Stimulated activated CD4-positive, alpha-beta T cell treated with anti-CD3 and anti-CD28 coated beads, Interleukin-2, amount 100 ng/mL, for 24 hours (primary cell): ENCODE measurements around the gene PCDHA8.
"Not testable (repeated sequence)": the region's sequence is repeated elsewhere in the genome, so short reads cannot be mapped to it uniquely, and the experiment has no call there.

Experiments used
- DNase-seq, 2 donors: peaks; one replicate each; pipeline ENCODE4 v3.0.0-alpha.2; 2020

The PCDHA8 gene

GRCh38 chr5:140829511-140830501 is 11.2 kb upstream of the PCDHA8 start:
- DNase-seq, result not testable (repeated sequence)

- no peak for DNase-seq
Measured at GRCh38 chr5:140833993-140834392, 7.0 kb upstream of the PCDHA8 start, which contains the start of gene PCDHA7. TSS of gene PCDHA7 (plus strand) at chr5:140834269. CDS start at chr5:140834384, 115 bp downstream.

DNA sequence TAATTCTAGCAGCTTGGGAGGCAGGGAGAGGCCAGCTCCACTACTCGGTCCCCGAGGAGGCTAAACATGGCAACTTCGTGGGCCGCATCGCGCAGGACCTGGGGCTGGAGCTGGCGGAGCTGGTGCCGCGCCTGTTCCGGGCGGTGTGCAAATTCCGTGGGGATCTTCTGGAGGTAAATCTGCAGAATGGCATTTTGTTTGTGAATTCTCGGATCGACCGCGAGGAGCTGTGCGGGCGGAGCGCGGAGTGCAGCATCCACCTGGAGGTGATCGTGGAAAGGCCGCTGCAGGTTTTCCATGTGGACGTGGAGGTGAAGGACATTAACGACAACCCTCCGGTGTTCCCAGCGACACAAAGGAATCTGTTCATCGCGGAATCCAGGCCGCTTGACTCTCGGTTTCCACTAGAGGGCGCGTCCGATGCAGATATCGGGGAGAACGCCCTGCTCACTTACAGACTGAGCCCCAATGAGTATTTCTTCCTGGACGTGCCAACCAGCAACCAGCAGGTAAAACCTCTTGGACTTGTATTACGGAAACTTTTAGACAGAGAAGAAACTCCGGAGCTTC is 6.5 kb upstream of the PCDHA8 start:
- not testable (repeated sequence) for DNase-seq

DNA sequence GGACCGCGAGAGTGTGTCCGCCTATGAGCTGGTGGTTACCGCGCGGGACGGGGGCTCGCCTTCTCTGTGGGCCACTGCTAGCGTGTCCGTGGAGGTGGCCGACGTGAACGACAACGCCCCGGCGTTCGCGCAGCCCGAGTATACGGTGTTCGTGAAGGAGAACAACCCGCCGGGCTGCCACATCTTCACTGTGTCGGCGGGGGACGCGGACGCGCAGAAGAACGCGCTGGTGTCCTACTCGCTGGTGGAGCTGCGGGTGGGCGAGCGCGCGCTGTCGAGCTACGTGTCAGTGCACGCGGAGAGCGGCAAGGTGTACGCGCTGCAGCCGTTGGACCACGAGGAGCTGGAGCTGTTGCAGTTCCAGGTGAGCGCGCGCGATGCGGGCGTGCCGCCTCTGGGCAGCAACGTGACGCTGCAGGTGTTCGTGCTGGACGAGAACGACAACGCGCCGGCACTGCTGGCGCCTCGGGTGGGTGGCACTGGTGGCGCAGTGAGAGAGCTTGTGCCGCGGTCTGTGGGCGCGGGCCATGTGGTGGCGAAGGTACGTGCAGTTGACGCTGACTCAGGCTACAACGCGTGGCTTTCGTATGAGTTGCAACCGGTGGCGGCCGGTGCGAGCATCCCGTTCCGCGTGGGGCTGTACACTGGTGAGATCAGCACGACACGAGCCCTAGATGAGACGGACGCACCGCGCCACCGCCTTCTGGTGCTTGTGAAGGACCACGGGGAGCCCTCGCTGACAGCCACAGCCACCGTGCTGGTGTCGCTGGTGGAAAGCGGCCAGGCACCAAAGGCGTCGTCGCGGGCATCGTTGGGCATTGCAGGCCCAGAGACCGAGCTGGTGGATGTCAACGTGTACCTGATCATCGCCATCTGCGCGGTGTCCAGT is 5.1 kb upstream of the PCDHA8 start:
- no peak for DNase-seq

- DNase-seq, result no peak
Measured at GRCh38 chr5:140842798-140843733, 2.1 kb downstream of the PCDHA8 start.

DNA sequence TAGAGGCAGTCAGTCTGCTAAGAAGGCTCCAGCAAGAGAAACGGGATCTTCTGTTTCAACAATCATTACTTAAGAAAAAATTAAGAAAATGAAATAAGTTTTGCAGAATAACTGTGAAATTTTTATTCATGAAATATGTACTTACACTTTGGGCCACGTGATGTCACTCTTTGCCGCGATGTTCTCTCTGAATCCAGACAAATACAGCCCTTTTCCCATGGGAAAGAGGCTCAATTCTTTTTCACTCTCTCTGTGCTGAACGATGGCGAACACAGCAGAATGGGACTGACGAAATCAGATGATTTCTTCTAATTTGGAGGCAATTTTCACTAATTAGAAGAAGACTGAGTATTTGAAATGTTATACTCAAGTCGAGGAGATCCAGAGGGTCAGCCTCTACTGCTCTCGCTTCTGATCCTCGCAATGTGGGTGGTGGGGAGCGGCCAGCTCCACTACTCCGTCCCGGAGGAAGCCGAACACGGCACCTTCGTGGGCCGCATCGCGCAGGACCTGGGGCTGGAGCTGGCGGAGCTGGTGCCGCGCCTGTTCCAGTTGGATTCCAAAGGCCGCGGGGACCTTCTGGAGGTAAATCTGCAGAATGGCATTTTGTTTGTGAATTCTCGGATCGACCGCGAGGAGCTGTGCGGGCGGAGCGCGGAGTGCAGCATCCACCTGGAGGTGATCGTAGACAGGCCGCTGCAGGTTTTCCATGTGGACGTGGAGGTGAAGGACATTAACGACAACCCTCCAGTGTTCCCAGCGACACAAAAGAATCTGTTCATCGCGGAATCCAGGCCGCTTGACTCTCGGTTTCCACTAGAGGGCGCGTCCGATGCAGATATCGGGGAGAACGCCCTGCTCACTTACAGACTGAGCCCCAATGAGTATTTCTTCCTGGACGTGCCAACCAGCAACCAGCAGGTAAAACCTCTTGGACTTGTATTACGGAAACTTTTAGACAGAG is 7.4 kb downstream of the PCDHA8 start, which contains the start of gene PCDHA9:
Gene PCDHA9 (plus strand): TSS at position 244 of the 964 bp plus-strand sequence. CDS start 114 bp downstream, at position 358.
- DNase-seq, result not testable (repeated sequence)

DNA sequence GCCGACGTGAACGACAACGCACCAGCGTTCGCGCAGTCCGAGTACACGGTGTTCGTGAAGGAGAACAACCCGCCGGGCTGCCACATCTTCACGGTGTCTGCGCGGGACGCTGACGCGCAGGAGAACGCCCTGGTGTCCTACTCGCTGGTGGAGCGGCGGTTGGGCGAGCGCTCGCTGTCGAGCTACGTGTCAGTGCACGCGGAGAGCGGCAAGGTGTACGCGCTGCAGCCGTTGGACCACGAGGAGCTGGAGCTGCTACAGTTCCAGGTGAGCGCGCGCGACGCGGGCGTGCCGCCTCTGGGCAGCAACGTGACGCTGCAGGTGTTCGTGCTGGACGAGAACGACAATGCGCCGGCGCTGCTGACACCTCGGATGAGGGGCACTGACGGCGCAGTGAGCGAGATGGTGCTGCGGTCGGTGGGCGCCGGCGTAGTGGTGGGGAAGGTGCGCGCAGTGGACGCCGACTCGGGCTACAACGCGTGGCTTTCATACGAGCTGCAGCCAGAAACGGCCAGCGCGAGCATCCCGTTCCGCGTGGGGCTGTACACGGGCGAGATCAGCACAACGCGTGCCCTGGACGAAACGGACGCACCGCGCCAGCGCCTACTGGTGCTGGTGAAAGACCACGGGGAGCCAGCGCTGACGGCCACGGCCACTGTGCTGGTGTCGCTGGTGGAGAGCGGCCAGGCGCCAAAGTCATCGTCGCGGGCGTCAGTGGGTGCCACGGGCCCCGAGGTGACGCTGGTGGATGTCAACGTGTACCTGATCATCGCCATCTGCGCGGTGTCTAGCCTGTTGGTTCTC is 9.0 kb downstream of the PCDHA8 start:
- DNase-seq, result not testable (repeated sequence)

GRCh38 chr5:140855772-140856674 is 15.0 kb downstream of the PCDHA8 start, which contains the start of gene PCDHA10:
TSS of gene PCDHA10 (plus strand) at chr5:140855897. CDS start at chr5:140856049, 152 bp downstream.
- no peak for DNase-seq

- DNase-seq, result no peak
Measured at GRCh38 chr5:140857177-140857986, 16.4 kb downstream of the PCDHA8 start.

GRCh38 chr5:140857987-140858240 is 16.9 kb downstream of the PCDHA8 start:
- no peak for DNase-seq

- DNase-seq, result no peak
Measured at GRCh38 chr5:140862441-140863295, 21.7 kb downstream of the PCDHA8 start.

DNA sequence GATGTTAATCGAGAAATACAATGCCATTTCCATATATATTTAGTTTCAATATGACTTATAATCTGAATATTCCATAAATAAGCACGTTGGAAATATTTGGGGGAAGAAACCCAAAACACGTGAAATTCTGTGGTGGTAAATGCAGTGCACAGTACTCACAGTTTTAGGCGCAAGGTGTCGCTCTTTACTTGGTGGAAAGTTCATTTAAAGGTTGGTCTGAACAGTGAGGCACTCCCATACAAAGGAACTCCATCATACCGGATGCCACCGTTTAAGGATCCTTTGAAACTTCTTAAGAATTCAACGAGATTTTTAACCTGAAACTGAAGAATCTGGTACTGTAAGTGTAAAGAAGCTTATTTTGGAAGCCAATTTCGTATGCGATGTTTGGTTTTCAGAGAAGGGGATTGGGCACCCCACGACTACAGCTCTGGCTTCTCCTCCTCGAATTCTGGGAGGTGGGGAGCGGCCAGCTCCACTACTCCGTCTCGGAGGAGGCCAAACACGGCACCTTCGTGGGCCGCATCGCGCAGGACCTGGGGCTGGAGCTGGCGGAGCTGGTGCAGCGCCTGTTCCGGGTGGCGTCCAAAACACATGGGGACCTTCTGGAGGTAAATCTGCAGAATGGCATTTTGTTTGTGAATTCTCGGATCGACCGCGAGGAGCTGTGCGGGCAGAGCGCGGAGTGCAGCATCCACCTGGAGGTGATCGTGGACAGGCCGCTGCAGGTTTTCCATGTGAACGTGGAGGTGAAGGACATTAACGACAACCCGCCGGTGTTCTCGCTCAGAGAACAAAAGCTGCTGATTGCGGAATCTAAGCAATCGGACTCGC is 28.0 kb downstream of the PCDHA8 start, which contains the start of gene PCDHA11:
Gene PCDHA11 (plus strand): TSS at position 237 of the 834 bp plus-strand sequence. CDS start 147 bp downstream, at position 384.
- no peak for DNase-seq

GRCh38 chr5:140869555-140869886 is 28.5 kb downstream of the PCDHA8 start:
- DNase-seq, result no peak

DNA sequence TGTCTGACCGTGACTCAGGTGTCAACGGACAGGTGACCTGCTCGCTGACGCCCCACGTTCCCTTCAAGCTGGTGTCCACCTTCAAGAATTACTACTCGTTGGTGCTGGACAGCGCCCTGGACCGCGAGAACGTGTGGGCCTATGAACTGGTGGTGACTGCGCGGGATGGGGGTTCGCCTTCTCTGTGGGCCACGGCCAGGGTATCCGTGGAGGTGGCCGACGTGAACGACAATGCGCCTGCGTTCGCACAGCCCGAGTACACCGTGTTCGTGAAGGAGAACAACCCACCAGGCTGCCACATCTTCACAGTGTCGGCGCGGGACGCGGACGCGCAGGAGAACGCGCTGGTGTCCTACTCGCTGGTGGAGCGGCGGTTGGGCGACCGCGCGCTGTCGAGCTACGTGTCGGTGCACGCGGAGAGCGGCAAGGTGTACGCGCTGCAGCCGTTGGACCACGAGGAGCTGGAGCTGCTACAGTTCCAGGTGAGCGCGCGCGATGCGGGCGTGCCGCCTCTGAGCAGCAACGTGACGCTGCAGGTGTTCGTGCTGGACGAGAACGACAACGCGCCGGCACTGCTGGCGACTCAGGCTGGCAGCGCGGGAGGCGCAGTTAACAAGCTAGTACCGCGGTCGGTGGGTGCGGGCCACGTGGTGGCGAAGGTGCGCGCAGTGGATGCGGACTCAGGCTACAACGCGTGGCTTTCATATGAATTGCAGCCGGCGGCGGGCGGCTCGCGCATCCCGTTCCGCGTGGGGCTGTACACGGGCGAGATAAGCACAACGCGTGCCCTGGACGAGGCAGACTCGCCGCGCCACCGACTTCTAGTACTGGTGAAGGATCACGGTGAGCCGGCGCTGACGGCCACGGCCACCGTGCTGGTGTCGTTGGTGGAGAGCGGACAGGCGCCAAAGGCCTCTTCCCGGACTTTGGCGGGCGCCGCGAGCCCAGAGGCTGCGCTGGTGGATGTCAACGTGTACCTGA is 29.5 kb downstream of the PCDHA8 start:
- DNase-seq, result no peak
